Activated T-helper 1 cell treated with anti-CD3 and anti-CD28 coated beads, Interleukin-2, amount 50 U/mL, for 16 hours (primary cell): ENCODE data around the gene CEP72.
"Not testable (repeated sequence)": the region's sequence is repeated elsewhere in the genome, so short reads cannot be mapped to it uniquely, and the experiment has no call there.

ENCODE experiments used
- DNase-seq, 2 donors: peaks; one replicate each; pipeline ENCODE4 v3.0.0-alpha.2; 2020; ENCODE audit warnings: low read depth in 1 of 2, low spot score in 1 of 2

CEP72 gene

DNA sequence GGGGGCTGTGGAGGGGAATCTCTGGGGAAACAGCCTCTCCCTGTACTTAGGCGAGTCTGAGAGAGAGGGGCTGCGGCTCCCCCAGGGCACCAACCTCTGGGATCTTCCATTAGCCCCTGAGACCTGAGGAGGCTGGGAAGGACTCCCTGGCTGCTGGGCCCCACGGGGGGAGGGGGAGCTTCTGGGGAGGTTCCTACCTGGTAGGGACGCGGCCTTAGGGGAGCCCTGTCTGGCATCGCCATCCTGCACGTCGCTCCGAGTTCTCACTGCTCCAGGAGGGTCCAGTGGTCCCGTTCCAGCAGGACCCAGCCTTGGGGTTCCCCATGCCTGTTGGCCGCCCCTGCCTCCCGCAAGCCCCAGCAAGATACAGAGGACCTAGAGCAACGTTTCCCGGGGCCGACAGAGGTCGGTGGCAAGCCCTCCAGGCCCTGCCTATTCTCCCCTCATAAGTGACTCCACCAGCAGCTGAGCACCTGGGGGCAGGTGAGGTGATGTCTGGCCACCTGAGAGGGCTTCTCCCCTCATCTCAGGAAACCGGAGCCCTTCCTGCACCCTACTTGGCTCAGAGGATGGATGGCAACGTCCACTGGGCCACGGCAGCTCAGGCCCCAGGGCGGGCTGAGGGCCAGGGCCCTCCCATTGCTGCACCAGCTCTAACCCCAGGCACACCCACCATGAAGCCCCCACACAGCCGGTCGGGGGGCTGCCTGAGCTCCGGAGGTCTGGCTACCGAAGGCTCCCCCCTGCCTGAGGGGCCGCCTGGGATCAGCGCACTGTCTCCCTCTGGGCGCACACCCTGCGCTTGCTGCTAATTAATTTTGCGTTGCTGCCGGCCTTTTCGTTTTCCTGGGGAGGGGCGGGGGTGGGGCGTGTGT is 58.5 kb downstream of the CEP72 start:
- DNase-seq, result no peak

DNA sequence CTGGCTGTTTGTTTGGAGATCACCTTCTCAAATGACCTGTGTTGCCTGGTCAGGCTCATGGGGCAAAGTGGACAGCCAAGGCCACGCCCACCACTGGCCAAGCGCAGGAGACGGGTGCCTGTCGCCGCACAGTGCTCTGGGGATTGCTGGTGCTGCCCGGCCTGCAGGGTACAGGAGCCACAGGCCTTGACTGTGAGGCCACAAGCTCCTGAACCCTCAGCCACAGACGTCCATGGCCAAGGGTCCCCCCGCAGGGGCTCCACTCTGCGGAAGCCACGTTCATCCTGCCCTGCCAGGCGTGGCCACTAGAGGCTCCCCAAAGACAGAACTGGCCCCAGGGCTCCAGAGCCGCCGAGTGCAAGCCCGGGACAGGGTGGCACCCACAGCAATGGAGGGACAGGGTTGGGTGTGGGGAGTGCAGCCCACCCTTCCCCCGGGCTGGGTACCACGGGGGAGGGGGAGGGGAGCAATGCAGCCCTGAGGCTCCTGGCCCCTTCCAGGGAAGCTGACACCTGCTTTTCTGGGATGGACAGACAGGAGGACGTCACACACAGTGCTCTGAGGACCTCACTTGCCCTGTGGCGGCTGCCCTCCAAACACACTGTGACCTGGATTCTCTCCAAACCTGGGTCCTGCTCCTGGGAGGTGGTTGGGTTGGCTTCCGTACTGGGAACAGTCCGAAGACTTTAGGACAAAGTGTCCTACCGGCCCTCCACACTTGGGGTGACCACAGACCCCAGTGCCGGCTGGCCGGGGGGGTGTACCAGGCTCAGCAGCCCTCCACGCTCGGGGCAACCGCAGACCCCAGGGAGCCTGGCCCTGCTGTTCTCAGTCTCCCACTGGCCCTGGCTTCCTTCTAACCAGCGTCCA is 59.6 kb downstream of the CEP72 start:
- peak; percentile 40 to 51 for DNase-seq

- DNase-seq, result peak; percentile 33 to 64
Measured at GRCh38 chr5:672329-673160, 60.4 kb downstream of the CEP72 start.

GRCh38 chr5:673161-673830 is 61.2 kb downstream of the CEP72 start:
- DNase-seq, result no peak

- DNase-seq, result no peak
Measured at GRCh38 chr5:673831-674629, 61.9 kb downstream of the CEP72 start.

- no peak for DNase-seq
Measured at GRCh38 chr5:674630-675011, 62.5 kb downstream of the CEP72 start.

- DNase-seq, result no peak
Measured at GRCh38 chr5:675111-675870, 63.2 kb downstream of the CEP72 start.

DNA sequence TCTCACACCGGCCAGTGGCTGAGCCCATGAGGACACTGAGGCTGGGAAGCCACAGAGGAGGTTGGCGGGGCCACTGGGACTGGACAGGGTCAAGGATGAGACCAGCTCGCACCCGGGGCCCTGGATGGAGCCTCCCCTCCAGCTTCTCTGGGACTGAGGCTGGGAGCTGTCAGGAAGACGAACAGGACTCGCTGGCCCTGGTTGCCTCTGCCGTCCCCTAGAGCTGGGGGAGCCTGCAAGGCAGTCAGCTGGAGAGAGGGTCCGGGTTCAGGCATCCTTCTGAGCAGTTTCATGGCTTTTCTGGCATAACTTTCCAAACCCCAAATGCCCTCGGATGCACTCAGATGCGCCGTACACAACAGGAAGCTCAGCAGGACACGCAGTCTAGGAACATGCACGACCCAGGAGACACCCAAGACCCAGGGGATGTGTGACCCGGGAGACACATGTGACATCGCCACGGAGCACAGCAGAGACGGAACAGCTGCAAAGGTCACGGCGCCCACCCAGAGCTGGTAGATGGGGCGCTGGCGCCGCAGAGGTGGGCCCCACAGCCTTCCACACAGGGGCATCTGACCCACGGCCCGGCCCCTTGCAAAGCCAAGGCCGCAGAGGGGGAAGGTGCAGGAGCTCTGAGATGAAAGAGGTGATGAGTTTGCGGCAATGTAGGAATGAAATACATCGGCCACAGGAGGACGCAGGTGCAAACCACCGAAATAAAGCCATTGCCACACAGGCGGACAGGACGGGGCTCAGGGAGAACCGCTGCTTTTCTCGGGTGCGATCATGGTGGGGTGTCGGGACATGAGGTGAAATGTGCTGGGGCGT is 63.9 kb downstream of the CEP72 start:
- DNase-seq, result no peak

DNA sequence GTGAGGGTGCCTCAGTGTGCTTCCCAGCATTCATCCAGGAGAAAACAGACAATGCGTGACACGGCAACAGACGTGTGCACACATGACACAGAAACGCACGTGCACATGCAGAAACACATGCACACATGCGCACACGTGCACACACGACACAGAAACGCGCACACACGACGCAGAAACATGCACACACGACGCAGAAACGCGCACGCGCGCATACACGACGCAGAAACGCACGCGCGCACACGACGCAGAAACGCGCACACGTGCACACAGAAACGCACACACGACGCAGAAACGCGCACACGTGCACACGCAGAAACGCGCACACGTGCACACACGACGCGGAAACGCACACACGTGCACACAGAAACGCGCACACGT is 64.5 kb downstream of the CEP72 start:
- no peak for DNase-seq

GRCh38 chr5:677131-678101 is 65.3 kb downstream of the CEP72 start:
- no peak for DNase-seq

GRCh38 chr5:678521-678920 is 66.4 kb downstream of the CEP72 start:
- DNase-seq, result not testable (repeated sequence)

DNA sequence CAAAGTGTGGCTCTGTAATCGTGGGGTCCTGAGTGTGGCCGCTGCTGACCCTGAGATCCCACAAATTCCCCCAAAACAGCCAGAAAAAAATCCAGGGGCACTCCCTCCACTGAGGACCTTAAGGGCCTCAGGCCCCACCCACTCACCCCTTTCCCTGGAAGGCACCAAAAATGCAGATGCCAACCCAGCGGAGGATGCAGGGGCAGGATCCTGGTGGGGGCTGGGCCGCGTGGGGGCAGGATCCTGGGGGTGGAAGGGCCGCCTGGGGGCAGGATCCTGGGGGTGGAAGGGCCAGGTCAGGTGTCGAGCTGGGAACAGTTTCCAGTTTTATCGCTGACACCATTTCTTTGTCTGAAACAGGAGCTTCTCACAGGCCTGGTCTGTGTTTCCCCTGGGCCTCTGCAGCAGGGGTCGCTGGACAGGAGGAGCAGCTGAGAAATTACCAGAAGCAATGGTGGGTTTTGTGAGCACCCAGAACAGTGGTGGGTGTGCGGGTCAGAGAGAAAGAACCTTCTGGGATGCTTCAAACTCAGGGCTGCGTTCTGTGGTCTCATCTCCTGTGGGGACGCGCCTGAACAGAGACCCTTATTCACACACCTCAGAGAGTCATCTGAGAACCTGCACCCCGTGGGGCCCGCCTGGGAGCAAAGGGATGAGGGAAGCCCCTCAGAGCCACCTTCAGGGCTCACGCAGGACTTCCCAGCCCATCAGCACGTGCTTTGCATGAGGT is 67.2 kb downstream of the CEP72 start:
- not testable (repeated sequence) for DNase-seq

GRCh38 chr5:680118-680795 is 68.1 kb downstream of the CEP72 start:
- DNase-seq, result not testable (repeated sequence)

- not testable (repeated sequence) for DNase-seq
Measured at GRCh38 chr5:680836-681235, 68.7 kb downstream of the CEP72 start.

DNA sequence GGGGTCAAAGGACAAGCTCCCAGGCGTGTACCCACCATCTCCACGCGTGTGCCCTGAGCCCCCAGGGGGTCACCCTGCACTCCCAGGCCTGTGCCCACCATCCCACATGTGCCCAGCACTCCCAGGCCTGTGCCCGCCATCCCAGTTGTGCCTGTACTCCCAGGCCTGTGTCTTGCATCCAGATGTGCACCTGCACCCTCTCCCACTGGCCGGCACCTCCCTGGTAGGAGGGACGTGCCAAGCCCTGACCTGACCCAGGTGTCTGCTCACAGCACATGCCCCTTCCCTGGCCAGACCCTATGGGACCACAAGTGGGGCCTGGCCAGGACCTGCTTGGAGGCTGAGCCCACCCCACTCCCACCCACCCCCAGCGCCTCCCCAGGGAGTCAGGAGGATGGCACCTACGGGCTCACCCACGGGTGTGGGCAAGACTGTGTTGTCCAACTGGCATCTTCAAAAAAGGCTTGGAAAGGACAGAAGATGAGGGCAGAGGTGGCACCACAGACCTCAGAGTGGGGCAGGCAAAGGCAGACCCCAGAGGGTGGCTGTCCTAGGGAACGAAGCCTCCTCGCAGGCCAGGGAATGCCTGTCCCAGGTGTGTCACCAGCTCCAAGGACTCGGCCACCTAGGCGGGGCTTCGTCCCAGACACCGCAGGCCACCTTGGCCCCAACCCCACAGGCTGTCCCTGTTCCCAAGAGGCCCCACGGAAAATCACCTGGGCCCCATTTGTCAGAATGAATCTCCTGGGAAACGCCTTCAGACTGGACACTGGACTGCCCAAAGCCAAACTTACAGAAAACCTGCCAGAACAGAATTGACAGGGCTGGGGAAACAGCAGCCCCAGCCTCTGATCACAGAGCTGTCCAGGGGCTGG is 69.4 kb downstream of the CEP72 start:
- DNase-seq, result not testable (repeated sequence)
